Colonic mucosa (tissue), 4 donors: ENCODE measurements around the gene CLCN4. TPM values are rescaled to one million over a fixed set of nuclear protein-coding genes. Genes with fewer than 3 reads are reported as not detected.

Experiments used
- DNase-seq: peaks from one replicate; pipeline ENCODE4 v3.0.0-alpha.2; 2020
- H3K27ac ChIP-seq: fragments of 200-600 bp; one replicate; pipeline ENCODE4 v1.8.0; 2021
- H3K27me3 ChIP-seq: fragments of 200-600 bp; one replicate; pipeline ENCODE4 v1.8.0; 2021
- H3K36me3 ChIP-seq: fragments of 200-600 bp; one replicate; pipeline ENCODE4 v1.8.0; 2021
- H3K4me1 ChIP-seq: fragments of 200-600 bp; one replicate; pipeline ENCODE4 v1.8.0; 2021; ENCODE audit warnings: mild to moderate bottlenecking
- H3K4me3 ChIP-seq: fragments of 200-600 bp; one replicate; pipeline ENCODE4 v1.8.0; 2021
- H3K9ac ChIP-seq, 2 donors: one replicate each; pipeline ENCODE4 v1.7.0; 2013; ENCODE audit warnings: control low read depth in 2 of 2, low read depth in 2 of 2, low read length in 2 of 2
- H3K9me3 ChIP-seq: fragments of 200-600 bp; one replicate; pipeline ENCODE4 v1.8.0; 2021
- intact Hi-C: fragments of 100-400 bp; cut with DNase I; formaldehyde crosslinking; loops from one replicate; pipeline ENCODE4 v1.14.1; 2022
- total RNA-seq, 2 donors: library from RNA; stranded (reverse); fragmentation: NEBNext Ultra II Directional in 1 of 2; extraction: Animal tissue kit (Norgen Biotek cat#: 25700) in 1 of 2; gene quantifications; one replicate each; pipeline ENCODE4 v1.2.1, GENCODE V29; 2021
- TF ChIP-seq, protein P1 (sequence below): fragments of 200-600 bp; IDR thresholded peaks from one replicate; pipeline ENCODE4 v1.8.0; 2022; ENCODE audit warnings: antibody characterized with exemption, mild to moderate bottlenecking
- donor health status: healthy.
- donor health status: DM: no; HTN: no; CAD: no.
- donor health status: DM: no; HTN: no; CAD: no.

Gene CLCN4
- total RNA-seq, 2 donors from 2014 or later, result 0.62 to 1.2 TPM

- Histone ChIP-seq H3K9me3 (no peaks in the 10 kb centered on the region), H3K4me1 (no peaks in the 10 kb centered on the region), H3K4me3 (no peak overlapping the region), H3K36me3 (no peaks in the 10 kb centered on the region), H3K27ac (no peak overlapping the region), H3K27me3 (no peaks in the 10 kb centered on the region), H3K9ac (no peak overlapping the region)
- intact Hi-C loops, result no loop called here
- no peak for DNase-seq
- TF ChIP-seq, protein P1, sequence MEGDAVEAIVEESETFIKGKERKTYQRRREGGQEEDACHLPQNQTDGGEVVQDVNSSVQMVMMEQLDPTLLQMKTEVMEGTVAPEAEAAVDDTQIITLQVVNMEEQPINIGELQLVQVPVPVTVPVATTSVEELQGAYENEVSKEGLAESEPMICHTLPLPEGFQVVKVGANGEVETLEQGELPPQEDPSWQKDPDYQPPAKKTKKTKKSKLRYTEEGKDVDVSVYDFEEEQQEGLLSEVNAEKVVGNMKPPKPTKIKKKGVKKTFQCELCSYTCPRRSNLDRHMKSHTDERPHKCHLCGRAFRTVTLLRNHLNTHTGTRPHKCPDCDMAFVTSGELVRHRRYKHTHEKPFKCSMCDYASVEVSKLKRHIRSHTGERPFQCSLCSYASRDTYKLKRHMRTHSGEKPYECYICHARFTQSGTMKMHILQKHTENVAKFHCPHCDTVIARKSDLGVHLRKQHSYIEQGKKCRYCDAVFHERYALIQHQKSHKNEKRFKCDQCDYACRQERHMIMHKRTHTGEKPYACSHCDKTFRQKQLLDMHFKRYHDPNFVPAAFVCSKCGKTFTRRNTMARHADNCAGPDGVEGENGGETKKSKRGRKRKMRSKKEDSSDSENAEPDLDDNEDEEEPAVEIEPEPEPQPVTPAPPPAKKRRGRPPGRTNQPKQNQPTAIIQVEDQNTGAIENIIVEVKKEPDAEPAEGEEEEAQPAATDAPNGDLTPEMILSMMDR, result no peak
Observed at GRCh38 chrX:10280071-10280470, 123.3 kb downstream of the CLCN4 start.

DNA sequence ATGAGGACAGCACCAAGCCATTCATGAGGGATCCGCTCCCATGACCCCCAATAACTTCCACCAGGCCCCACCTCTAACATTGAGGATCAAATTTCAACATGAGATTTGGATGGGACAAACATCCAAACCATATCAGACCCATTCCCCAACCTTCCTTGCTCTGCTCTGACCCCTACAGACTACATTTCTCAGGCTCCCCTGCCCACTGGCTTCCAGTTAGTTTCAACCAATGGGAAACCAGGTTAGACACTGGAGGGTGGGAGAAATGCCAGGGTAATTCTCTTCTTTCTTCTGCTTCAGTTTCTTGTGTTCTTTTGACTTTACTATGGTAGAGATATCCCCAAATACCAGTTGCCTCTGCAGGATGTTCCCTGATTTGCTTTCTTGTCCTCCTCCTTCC, 125.7 kb downstream of the CLCN4 start:
- TF ChIP-seq, protein P1, result no peak
- intact Hi-C loops, result no loop called here
- Histone ChIP-seq H3K9ac (no peak overlapping the region), H3K27me3 (no peaks in the 10 kb centered on the region), H3K4me3 (no peak overlapping the region), H3K27ac (no peak overlapping the region), H3K9me3 (no peaks in the 10 kb centered on the region), H3K36me3 (no peaks in the 10 kb centered on the region), H3K4me1 (no peaks in the 10 kb centered on the region)
- DNase-seq, result no peak

DNA sequence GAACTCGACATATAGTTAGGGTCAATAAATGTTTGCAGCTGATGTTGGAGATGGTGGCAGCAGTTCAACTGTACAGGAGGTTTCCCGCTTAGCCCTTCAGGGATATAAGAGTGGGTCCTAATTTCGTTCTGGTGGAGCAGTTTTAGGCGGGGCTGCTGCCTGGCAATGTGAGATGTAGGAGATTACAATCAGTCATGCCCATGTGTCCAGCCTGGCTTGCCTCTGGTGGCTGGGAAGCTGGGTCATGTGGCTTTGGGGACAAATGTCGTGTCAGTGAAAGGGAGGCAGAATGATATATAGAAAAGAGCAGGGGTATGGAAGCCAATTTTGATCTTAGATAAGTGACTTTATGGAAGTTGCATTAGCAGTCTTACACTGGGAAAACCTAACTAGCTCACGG, 129.4 kb downstream of the CLCN4 start:
- no peak for DNase-seq
- Histone ChIP-seq H3K4me1 (no peaks in the 10 kb centered on the region), H3K4me3 (no peak overlapping the region), H3K9me3 (no peaks in the 10 kb centered on the region), H3K9ac (no peak overlapping the region), H3K27ac (no peak overlapping the region), H3K36me3 (no peaks in the 10 kb centered on the region), H3K27me3 (no peaks in the 10 kb centered on the region)
- TF ChIP-seq, protein P1, result no peak
- intact Hi-C loops, result no loop called here

Other genes starting within 250 kb of the CLCN4 start
- gene CLDN34, start 189.6 kb upstream of the CLCN4 start, total RNA-seq, result under 1 TPM; 0.24 to 0.27 TPM